HG02970 (cell line): ENCODE data around the gene VSTM2A.
"Not testable (repeated sequence)": the region's sequence is repeated elsewhere in the genome, so short reads cannot be mapped to it uniquely, and the experiment has no call there.

ENCODE experiments used
- ATAC-seq: cut with Tn5 transposase; IDR thresholded peaks from one replicate; pipeline ENCODE4 v1.9.1; 2021; ENCODE audit warnings: mild to moderate bottlenecking, moderate library complexity, moderate number of reproducible peaks; ENCODE audit not compliant: unreplicated experiment, low FRiP score

The VSTM2A gene, protein sequence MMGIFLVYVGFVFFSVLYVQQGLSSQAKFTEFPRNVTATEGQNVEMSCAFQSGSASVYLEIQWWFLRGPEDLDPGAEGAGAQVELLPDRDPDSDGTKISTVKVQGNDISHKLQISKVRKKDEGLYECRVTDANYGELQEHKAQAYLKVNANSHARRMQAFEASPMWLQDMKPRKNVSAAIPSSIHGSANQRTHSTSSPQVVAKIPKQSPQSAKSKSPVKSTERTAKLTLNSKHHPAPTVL

DNA sequence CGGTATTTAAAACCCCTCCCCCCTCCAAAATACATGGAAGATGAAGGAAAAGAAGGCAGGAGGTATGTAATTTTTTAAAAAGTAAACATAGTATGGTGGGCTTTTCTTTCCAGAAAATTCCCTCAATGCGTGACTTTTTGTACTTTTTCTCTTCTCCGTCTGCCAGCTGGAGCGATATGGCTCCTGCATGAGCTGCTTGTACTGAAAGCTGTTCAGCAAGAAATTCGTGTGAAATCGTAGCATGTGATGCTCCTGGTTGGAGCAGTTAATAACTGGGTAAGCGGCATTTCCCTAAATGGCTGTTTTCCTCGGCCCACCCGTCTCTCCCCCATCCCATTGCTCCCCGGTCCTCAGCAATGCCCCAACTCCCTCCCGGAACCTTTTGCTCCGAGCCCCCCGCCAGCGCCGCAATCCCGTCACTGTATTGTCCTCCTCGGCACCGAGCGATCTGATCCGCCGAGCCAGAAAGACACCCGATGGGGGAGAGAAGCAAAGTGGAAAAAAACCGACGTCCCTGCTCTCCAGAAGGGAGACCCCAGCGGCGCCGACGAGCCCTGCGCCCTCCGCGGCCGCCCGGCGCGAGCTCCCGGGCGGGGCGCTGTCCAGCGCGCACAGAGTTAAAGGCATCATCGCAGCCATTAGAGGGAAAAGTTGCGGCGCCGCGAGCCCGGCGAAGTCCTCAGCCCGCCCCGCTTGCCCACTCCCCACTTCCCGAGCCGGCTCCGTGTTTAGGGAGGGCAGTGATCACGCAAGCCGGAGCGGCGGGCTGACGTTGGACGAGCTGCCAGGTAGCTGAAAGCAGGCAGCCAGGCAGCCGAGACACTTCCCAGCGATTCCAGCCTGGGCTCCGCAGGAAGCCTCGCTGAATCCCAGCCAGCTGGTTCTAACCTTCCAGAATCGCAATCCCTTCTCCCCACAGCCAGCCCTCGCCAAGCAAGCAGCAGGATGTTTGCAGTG lies at the start of gene VSTM2A:
TSS of gene VSTM2A (plus strand) at position 707 of the 957 bp plus-strand sequence. CDS start 356 bp downstream, outside the sequence.
- no peak for ATAC-seq

DNA sequence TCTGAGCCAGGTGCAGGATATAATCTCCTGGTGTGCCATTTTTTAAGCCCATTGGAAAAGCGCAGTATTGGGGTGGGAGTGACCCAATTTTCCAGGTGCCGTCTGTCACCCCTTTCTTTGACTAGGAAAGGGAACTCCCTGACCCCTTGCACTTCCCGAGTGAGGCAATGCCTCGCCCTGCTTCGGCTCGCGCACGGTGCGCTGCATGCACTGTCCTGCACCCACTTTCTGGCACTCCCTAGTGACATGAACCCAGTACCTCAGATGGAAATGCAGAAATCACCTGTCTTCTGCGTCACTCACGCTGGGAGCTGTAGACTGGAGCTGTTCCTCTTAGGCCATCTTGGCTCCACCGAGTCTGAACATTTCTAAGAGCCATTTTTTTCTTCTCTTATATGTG lies 37.6 kb upstream of the VSTM2A start:
- not testable (repeated sequence) for ATAC-seq

DNA sequence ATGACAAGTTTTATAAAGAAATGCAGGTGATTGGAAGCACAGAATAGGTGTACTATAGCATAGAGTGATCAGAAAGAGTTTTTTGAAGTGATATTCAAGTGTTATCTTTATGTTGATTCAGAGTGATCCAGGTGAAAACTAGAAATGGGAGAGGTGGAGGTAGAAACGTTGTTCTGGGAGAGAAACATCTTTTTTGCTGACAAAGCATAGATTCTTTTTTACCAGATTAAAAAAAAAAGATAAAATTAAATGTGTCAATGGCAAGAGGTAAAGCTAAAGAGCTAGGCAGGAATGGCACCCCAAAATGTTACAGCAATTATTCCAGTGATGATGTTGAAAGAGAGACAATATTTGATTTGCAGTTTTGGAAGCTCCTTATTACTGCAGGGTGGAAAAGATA lies 12.6 kb upstream of the VSTM2A start:
- ATAC-seq = no peak

DNA sequence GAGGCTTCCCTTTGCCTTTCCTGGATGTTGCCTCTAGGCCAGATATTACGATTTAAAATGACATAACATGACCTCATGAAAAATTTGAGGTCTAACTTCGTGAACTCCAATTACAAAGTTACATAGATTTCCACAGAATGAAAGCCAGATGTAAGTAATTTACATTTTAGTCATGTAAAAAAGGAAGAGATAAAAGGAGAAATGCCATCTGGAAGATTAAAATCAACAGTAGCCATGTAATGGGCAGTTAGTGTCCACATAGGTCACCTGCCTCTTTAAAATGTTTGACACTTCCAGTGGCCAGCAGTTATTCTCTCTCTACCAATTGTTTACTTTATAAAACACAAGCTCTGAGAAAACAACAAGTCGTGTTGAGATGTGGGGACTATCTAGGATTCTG lies 4.1 kb upstream of the VSTM2A start:
- ATAC-seq = no peak

DNA sequence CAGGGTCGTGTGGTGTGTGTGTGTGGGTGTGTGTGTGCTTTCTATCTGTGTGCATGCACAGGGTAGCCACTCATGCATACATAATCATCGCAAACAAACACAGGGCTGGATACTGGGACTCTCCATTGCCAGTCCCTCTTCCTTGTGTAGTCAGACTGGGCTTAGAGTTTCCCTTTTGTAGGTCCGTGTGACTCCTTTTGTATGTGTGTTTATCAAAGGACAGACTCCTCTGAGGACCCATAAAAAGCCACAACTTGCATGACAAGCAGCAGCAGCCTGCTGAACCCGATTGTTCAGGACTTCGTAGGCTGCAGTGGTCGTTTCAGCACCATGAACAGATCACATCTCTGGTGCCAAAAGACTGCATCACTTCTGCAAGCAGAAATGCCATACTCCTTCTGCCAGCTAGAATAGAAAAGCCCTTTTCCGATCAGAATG lies 895 bp downstream of the VSTM2A start:
- ATAC-seq = no peak

DNA sequence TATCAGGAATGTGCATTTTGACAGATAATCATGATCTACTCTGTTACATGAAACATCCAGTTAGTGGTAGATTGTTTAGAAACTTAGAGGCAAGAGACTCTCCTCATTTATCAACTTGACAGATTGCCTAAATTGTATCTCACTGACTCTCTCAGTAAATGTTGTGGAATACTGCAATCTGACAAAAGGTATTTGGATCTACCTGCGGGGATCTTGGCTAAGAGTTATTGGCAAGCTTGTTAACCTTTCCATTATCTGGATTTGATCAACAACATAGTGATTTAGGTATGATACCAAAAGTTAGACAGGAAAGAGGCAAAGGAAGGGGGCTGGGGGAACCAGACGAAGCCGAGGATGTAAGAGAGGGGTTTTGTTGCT lies 2.0 kb downstream of the VSTM2A start:
- ATAC-seq = no peak

DNA sequence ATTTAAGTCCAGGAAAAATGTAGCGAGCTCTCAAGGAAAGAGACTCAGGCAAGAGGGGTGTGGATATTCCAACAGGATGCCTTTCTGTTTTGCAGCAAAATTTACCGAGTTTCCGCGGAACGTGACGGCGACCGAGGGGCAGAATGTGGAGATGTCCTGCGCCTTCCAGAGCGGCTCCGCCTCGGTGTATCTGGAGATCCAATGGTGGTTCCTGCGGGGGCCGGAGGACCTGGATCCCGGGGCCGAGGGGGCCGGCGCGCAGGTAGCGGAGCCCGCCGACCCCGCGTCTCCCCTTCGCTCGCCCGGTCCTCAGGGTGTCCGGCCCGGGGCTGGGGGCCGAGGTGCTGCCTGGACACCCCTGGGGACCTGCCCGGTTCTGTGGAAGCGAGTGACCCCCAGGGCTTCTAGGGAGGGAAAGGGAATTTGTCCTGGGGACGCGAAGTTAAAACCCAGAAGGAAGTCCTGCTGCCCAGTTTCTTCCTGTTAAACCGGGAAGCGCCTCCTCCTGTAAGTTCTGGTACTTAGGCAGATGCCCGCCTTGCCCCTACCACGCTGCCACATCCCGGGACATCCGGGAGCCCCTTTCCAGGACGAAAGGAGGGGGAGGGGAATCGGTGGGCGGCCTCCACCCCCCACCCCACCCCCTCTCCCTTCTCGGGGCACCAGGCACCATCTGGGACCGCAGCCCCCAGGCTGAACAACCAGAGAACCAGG lies 2.5 kb downstream of the VSTM2A start:
- no peak for ATAC-seq

DNA sequence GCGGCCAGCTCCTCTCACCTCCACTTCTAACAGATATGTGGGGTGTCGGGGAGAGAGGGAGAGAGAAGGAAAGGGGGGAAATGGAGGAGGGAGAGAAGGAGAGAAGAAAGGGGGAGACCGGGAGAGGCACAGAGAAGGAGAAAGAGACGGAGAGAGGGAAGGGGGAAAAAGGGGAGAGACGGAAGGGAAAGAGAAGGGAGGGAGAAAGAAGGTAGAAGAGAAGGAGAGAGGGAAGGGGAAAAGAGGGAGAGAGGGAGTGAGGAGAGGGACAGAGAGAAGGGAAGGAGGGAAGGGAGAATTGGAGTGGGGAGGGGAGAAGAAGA lies 3.0 kb downstream of the VSTM2A start:
- no peak for ATAC-seq

DNA sequence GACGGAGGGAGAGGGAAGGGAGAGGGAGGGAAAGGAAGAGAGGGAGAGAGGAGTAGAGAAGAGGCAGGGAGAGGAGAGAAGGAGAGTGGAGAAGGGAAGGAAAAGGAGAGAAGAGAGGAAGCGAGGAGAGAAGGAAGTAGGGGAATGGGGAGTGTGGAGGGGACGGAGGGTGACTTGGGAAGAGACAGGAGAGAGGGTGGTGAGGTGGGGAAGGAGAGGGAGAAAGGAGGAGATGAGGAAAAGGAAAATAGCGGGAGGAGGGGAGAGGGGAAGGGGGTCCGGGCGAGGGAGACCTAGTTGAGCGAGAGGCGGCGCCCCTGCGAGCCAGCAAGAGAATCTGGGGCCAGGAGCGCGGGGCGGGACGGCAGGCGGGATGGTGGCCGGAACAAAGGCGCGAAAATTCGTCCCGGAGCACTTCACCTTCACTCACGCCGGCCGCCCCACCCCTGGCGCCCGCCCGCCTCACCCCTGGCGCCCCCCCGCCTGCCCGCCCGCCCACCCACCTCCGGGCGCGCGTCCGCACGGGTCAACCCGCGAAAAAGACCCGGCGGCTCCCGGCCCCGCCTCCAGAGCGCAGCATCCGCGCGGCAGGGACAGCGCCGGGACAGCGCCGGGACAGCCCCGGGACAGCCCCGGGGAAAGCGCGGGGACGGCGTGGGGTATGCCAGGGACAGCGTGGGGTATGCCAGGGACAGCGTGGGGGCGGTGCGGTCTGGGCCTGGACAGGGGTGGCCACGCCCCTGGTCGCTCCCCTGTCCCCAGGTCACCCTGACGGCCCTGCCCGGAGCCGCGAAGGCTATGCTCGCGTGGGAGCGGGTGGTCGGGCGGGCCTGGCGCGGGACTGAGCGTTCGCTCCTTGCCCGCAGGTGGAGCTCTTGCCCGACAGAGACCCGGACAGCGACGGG lies 4.2 kb downstream of the VSTM2A start:
- ATAC-seq = no peak

DNA sequence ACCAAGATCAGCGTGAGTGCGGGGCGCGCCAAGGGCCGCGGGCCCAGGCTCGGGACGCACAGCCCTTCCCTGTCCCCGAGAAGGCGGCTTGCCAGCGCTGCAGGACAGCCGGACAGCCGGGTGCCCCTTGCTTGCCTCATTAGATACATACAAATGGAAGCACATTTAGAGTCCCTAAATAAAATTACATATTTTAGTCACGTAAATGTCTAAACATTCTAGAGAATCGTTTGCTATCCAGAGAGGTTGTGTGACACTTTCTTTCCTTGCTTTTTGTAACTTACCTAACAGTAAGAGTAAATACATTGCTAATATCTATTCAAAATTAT lies 4.8 kb downstream of the VSTM2A start:
- ATAC-seq = no peak

DNA sequence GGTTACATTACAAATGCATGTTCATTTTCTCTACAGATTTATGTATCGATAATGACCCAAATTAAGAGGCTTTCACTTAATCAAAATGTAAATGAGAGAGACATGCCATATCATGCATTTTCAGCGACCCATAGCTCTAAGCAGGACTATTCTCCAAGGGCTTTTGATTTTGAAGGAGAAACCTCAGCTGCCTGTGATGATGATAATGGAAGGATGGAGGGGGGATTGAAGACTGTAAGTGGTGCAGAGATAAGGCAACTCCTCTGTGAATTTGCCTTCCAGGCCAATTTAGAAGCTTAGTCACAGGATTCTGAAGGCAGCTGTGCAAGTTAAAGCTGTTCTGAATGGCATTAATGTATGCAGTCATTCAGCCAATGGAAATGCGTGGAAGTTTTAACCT lies 8.3 kb downstream of the VSTM2A start:
- ATAC-seq = no peak

DNA sequence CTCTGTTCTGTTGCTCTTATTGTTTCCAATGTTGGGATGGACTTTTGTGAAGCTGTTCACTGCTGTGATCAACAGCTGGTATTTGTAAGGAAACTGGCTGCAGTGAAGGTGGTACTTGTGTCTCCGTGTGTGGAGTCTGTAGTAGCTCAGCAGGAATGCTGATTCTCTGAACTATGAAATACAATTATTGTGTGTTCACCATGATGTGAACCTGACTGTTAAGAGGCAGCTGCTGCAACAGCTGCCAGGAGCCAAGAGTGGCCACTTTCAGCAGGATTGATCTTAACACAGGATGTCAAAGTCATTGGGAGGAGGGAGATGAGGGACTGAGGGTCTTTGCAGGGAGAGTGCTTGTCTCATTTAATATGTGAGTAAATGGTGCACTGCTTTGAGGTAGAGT lies 13.9 kb downstream of the VSTM2A start:
- no peak for ATAC-seq

DNA sequence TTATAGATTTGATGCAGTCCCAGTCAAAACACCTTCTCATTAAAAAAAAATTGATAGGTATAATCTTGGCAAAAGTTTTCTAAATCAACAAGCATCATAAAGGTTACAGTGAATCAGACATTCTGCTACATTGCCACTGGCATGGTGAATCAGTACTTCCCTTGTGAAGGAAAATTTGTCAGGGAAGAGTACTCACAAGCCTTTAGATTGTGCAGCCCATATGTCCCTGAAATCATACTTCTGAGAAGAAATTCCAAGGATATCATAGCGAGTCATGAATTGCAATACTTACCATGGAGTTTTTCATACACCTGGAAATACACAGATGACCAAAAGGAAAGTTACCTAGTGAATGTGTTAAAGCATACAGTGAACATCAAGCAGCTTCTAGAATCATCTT lies 17.2 kb downstream of the VSTM2A start:
- no peak for ATAC-seq

DNA sequence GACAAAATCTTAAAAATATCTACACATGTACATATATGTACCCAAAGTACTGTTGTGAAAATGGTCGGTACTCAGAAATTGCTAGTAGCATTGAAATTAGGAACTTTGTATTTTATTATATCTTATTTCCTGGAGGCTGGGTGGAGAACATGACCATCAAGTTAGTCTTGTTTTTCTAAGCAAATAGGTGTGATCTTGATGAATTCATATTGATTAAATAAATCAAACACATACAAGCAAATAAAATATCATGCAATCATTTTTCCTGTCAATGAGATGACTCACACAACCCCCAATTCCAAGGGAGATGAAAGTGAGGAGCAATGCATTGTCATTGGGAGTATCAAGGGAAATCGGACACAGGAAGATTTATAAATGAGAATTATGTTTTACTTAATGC lies 18.0 kb downstream of the VSTM2A start:
- no peak for ATAC-seq

DNA sequence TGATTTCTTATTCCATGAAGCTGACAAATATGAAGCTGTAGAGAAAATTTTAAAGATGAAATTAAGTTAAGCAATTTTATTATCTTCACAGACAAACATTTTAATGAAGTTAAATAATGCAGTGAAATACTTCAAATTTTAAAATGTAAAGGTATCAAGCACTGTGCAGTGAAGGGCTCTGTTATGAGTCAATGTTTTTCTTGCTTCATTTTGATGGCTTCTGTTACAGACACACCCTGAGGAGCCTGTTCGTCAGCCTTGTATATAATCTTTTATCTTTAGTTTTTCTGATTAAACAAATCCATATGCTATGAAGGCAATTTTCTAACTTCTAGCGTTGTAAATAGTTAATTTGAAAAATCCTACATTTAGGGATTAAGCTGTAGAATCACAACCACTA lies 18.5 kb downstream of the VSTM2A start:
- ATAC-seq = no peak

DNA sequence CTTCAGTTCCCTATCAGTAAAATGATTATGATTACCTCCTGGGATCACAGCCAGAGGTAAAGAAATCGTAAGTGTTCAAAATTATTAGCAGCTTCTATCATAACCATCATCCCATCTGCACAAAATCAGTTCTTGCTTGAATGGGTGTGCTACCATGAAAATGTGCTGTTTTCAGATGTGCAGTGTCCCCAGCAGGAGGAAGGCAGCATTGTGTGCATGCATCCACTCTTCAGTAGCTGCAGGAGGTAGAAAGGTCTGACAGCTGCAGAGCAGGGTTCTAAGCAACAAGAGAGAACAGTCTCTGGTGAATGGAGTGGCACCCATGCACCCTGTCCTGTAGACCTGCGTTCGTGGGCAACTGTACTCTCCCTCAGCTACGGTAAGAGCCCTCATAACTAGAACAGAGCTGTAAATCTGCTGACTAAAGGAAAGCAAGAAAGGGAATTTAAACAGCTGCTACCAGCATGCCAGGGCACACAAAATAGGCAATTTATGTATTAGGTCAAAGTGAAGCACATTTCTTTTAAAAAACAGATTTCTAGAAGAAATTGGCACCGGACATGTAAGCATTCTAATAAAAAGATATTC lies 21.2 kb downstream of the VSTM2A start:
- no peak for ATAC-seq

DNA sequence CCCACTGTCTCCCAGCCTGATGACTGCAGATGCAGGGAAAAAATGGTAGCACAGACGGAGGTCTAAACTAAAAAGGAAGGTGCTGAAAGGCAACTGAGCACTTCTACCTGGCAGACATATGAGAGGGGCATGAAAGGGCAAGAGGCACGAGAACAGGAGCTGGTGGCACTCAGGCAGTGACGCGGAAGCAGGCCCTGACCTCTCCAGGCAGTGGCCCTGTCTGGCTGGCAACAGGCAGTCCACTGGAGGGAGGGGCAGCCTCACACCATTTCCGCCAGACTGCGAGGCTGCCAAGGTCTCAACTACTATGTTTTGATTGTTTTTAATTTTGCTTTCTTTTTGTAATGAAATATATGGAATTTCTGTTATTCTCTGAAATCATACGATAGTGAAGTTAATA lies 23.3 kb downstream of the VSTM2A start:
- ATAC-seq = no peak

DNA sequence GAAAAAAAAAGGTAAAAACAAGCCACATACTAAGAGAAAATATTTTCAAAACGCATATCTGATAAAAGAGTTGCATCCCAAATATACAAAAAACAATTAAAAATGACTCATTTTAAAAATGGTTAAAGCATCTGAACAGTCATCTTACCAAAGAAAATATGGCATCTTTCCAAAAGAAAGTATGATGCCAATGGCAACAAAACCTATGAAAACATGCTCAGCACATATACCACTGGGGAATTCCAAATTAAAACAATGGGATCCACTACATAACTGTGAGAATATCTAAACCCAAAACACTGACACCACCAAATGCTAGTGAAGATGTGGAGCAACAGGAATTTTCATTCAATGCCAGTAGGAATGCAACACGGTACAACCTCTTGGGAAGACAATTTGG lies 39.3 kb downstream of the VSTM2A start:
- no peak for ATAC-seq

DNA sequence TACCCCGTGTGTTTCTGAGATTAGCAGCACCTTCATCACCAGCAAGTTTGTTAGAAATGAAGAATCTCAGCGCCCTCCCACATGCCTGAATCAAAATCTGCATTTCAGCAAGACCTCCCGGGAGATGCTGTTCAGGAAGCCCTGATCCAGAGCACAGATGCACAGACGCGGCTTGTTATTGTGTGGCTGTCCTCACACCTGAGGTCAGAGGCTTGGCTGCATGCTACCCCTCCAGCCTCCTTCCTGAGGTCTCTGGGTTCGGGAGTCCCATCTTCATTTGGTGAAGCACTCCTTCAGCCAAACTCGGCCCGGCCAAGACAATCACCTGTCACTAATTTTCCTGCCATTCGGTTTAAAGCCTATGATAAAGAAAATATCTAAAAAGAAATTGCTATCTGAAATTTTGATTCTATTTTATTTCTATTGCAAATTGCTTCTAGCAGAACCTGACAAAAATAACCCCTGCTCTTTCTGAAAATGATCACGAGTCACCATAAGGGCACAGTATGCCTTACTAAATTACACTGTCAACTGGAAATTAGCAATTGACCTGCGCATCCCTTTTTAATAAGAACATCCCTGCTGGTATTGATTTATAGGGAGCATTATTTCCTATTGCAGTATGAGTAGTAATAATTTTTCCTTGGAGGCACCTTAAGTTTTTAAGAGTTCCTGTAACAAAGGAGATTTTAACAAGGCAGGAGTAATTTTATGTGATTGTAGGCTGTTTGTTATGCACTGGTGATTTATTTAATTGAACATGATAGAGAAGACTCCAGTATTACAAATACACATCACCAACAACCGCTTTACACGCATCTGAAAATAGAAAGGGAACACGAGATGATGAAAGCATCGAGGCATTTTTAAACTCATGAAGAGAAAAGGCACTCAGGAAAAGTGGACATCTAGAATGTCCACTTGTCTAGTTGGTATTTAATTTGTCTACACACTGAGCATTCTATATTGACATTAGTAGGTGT lies 49.5 kb downstream of the VSTM2A start:
- ATAC-seq = no peak
